ENCODE results near the gene FUT8.

The FUT8 gene

GRCh38 chr14:65392296-65392695 is 20.2 kb upstream of the FUT8 start:
- H3K4me1 ChIP-seq (ENCODE audit: insufficient read depth, low read length) = no peaks in the 10 kb centered on the region
- no peaks in the 10 kb centered on the region for H3K27me3 ChIP-seq (ENCODE audit: insufficient read depth, low read length)
- H3K4me3 ChIP-seq (ENCODE audit: low read length) = no peak overlapping the region
- H3K36me3 ChIP-seq (ENCODE audit: insufficient read depth, low read depth, low read length) = no peaks in the 10 kb centered on the region
- H3K27ac ChIP-seq (ENCODE audit: low read length) = no peak overlapping the region
- no peak overlapping the region for H3K9ac ChIP-seq (ENCODE audit: low read depth, low read length)
- peaks cover 20% of the 10 kb centered on the region for H3K9me3 ChIP-seq (ENCODE audit: insufficient read depth, low read depth, low read length)

DNA sequence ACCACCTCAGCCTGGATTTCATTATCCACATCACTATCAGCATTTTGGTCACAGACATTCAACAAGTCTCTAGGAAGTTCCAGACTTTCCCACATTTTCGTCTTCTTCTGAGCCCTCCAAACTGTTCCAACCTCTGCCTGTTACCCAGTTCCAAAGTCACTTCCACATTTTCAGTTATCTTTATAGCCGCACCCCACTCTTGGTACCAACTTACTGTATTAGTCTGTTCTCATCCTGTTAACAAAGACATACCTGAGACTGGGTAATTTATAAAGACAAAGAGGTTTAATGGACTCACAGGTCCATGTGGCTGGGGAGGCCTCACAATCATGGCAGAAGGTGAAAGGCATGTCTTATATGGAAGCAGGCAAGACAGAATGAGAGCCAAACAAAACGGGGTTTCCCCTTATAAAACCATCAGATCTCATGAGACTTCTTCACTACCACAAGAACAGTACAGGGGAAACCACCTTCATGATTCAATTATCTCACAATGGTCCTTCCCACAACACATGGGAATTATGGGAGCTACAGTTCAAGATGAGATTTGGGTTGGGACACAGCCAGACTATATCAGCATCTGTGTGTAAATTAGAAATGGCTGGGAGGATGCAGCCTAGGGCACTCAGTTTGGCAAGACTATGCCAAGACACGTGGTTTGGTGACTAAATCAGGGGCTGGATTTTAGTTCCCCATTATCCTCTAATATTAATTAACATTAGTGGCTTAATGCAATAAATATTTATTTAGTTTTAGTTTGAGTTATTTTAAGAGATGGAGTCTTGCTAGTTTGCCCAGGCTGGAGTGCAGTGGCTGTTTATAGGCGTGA is 16.2 kb upstream of the FUT8 start:
- H3K27ac ChIP-seq (ENCODE audit: low read length) = no peak overlapping the region
- H3K9ac ChIP-seq (ENCODE audit: low read depth, low read length) = no peak overlapping the region
- no peaks in the 10 kb centered on the region for H3K4me1 ChIP-seq (ENCODE audit: insufficient read depth, low read length)
- no peak overlapping the region for H3K4me3 ChIP-seq (ENCODE audit: low read length)
- H3K36me3 ChIP-seq (ENCODE audit: insufficient read depth, low read depth, low read length) = no peaks in the 10 kb centered on the region
- H3K27me3 ChIP-seq (ENCODE audit: insufficient read depth, low read length) = no peaks in the 10 kb centered on the region
- peaks cover 20% of the 10 kb centered on the region for H3K9me3 ChIP-seq (ENCODE audit: insufficient read depth, low read depth, low read length)

GRCh38 chr14:65403231-65403630 is 9.3 kb upstream of the FUT8 start:
- Histone ChIP-seq H3K9ac (ENCODE audit: low read depth, low read length) (no peak overlapping the region), H3K27ac (ENCODE audit: low read length) (no peak overlapping the region), H3K4me1 (ENCODE audit: insufficient read depth, low read length) (no peaks in the 10 kb centered on the region), H3K36me3 (ENCODE audit: insufficient read depth, low read depth, low read length) (no peaks in the 10 kb centered on the region), H3K27me3 (ENCODE audit: insufficient read depth, low read length) (no peaks in the 10 kb centered on the region), H3K9me3 (ENCODE audit: insufficient read depth, low read depth, low read length) (no peaks in the 10 kb centered on the region), H3K4me3 (ENCODE audit: low read length) (no peak overlapping the region)

DNA sequence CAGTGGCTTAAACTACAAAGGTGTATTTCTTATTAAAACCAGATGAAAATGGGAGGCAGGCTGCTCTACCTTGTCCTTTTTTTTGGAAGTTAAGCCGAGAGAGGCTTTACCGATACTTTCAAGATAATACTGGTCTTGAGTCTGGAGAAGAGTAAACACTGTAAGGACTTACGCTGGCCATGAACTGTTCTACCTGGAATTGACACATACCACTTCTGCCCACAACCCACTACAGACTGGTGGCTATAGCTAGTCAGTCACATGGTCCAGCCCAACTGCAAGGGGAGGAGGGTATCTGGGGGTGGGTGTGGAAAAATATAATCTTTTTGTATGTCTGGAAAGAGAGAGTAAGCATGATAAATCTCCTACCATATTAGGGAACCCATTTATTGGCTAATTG is 4.4 kb upstream of the FUT8 start:
- Histone ChIP-seq H3K9ac (ENCODE audit: low read depth, low read length) (no peak overlapping the region), H3K4me3 (ENCODE audit: low read length) (no peak overlapping the region), H3K9me3 (ENCODE audit: insufficient read depth, low read depth, low read length) (no peaks in the 10 kb centered on the region), H3K27ac (ENCODE audit: low read length) (no peak overlapping the region), H3K27me3 (ENCODE audit: insufficient read depth, low read length) (no peaks in the 10 kb centered on the region), H3K36me3 (ENCODE audit: insufficient read depth, low read depth, low read length) (no peaks in the 10 kb centered on the region), H3K4me1 (ENCODE audit: insufficient read depth, low read length) (peaks cover 3% of the 10 kb centered on the region; the same call in 1 of the 2 replicates)

- no peak overlapping the region for H3K27ac ChIP-seq (ENCODE audit: low read length)
- peak overlapping the region; percentile 72; the same call in 1 of the 2 replicates for H3K4me3 ChIP-seq (ENCODE audit: low read length)
- no peak overlapping the region for H3K9ac ChIP-seq (ENCODE audit: low read depth, low read length)
- peaks cover 9% of the 10 kb centered on the region; the same call in 1 of the 2 replicates for H3K4me1 ChIP-seq (ENCODE audit: insufficient read depth, low read length)
- no peaks in the 10 kb centered on the region for H3K36me3 ChIP-seq (ENCODE audit: insufficient read depth, low read depth, low read length)
- no peaks in the 10 kb centered on the region for H3K27me3 ChIP-seq (ENCODE audit: insufficient read depth, low read length)
- no peaks in the 10 kb centered on the region for H3K9me3 ChIP-seq (ENCODE audit: insufficient read depth, low read depth, low read length)
Observed at GRCh38 chr14:65410640-65411039, 1.9 kb upstream of the FUT8 start.

DNA sequence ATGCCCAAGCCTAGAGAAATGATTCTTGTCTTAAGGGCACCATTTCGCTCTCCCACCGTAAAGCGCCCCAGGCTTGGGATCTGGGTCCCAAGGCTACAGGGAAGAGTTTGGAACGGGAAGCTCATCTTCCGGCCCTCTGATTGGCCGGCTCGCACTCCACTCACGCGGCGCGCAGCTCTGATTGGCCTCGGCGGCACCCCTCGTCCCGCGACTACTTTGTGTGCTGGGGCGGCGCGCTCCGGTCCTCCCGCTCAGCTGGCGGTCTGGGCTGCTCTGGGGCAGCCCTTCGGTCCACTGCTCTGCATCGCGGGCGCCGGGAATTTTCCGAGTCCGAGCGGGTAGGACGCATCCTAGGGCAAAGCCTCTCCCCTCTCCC is 886 bp upstream of the FUT8 start:
- H3K27me3 ChIP-seq (ENCODE audit: insufficient read depth, low read length) = no peaks in the 10 kb centered on the region
- peak overlapping the region; percentile 89 for H3K9ac ChIP-seq (ENCODE audit: low read depth, low read length)
- H3K4me1 ChIP-seq (ENCODE audit: insufficient read depth, low read length) = peaks cover 9% of the 10 kb centered on the region; the same call in 1 of the 2 replicates
- H3K4me3 ChIP-seq (ENCODE audit: low read length) = peak overlapping the region; percentile 72
- no peaks in the 10 kb centered on the region for H3K36me3 ChIP-seq (ENCODE audit: insufficient read depth, low read depth, low read length)
- H3K27ac ChIP-seq (ENCODE audit: low read length) = peak overlapping the region; percentile 79
- H3K9me3 ChIP-seq (ENCODE audit: insufficient read depth, low read depth, low read length) = no peaks in the 10 kb centered on the region

DNA sequence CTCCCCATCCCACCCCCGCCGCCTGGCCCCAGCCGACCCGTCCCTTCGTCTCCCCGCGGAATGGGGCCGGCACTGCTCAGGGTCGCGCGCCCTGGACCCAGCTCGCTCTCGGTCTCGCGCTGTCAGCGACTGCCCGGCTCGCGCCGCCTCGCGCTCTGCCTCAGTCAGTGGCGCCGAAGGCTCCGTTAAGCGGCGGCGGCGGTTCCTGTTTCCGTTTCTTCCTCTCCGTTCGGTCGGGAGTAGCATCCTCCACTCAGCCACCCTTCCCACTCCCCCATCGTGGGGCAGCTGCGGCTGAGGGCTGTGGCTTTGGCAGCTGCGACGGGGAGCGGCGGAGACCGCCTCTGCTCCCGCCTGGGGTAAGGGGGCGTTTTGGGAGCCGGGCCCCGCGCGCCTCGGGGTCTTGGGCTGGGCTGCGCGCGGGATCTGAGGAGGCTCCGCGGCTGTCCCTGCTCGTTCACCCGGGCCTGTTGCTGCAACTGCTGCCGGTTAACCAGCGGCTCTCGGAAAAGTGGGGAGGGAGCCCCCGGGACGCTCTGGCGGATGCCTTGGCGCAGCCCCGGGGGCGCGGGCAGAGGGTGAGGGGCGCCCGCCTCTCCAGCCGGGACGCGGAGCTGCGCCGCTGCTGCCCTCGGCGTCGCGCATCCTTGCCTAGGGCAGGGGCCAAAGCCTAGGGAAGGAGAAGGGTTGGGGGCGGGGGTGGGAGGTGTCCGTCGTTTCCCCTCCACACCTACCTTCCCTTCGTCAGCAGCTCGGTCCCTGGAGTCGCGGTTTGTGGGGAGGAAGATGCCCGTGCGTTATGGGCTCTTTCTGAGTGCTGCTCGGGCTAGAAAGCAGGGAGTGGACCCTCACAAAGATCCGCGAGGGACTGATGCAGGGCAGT is 567 bp downstream of the FUT8 start:
- no peaks in the 10 kb centered on the region for H3K36me3 ChIP-seq (ENCODE audit: insufficient read depth, low read depth, low read length)
- no peaks in the 10 kb centered on the region for H3K9me3 ChIP-seq (ENCODE audit: insufficient read depth, low read depth, low read length)
- peak overlapping the region; percentile 72 for H3K4me3 ChIP-seq (ENCODE audit: low read length)
- no peak overlapping the region for H3K27ac ChIP-seq (ENCODE audit: low read length)
- H3K4me1 ChIP-seq (ENCODE audit: insufficient read depth, low read length) = peaks cover 9% of the 10 kb centered on the region; the same call in 1 of the 2 replicates
- peak overlapping the region; percentile 57; the same call in 1 of the 2 replicates for H3K9ac ChIP-seq (ENCODE audit: low read depth, low read length)
- no peaks in the 10 kb centered on the region for H3K27me3 ChIP-seq (ENCODE audit: insufficient read depth, low read length)

GRCh38 chr14:65413739-65414045 is 1.2 kb downstream of the FUT8 start:
- Histone ChIP-seq H3K27me3 (ENCODE audit: insufficient read depth, low read length) (no peaks in the 10 kb centered on the region), H3K9me3 (ENCODE audit: insufficient read depth, low read depth, low read length) (no peaks in the 10 kb centered on the region), H3K4me3 (ENCODE audit: low read length) (peak overlapping the region; percentile 72), H3K27ac (ENCODE audit: low read length) (no peak overlapping the region), H3K4me1 (ENCODE audit: insufficient read depth, low read length) (peaks cover 9% of the 10 kb centered on the region; the same call in 1 of the 2 replicates), H3K36me3 (ENCODE audit: insufficient read depth, low read depth, low read length) (no peaks in the 10 kb centered on the region), H3K9ac (ENCODE audit: low read depth, low read length) (peak overlapping the region; percentile 57; the same call in 1 of the 2 replicates)

DNA sequence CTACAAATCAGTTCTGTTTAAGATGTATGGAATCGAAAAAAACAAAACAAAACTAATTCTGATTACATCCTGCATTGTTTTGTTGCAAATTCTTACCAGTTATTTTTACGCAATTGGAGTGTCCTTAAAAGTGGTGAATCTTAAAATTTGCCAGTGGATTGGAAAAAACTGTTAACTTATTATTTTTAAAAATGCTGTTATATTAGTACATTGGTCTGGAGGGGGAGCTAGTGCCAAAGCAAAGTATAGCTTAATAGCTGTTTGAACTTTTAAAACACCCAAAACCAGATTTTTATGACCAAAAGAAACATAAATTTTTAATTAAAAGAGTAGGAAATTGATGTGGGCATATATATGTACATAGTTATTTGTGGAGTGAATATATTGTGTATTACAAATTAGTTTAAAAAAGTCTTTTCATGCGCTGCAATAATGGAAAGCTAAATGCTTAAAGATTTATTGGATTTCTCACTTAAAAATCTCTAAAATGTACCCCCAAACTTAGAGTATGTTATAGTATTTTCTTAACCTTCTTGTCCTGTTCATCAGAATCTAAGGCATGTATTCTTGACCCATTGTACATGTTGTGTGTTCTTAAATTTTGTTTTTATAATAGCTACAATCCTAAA is 2.5 kb downstream of the FUT8 start:
- no peaks in the 10 kb centered on the region for H3K36me3 ChIP-seq (ENCODE audit: insufficient read depth, low read depth, low read length)
- no peak overlapping the region for H3K27ac ChIP-seq (ENCODE audit: low read length)
- H3K27me3 ChIP-seq (ENCODE audit: insufficient read depth, low read length) = no peaks in the 10 kb centered on the region
- peaks cover 9% of the 10 kb centered on the region; the same call in 1 of the 2 replicates for H3K4me1 ChIP-seq (ENCODE audit: insufficient read depth, low read length)
- peak overlapping the region; percentile 72; the same call in 1 of the 2 replicates for H3K4me3 ChIP-seq (ENCODE audit: low read length)
- no peak overlapping the region for H3K9ac ChIP-seq (ENCODE audit: low read depth, low read length)
- no peaks in the 10 kb centered on the region for H3K9me3 ChIP-seq (ENCODE audit: insufficient read depth, low read depth, low read length)

- Histone ChIP-seq H3K36me3 (ENCODE audit: insufficient read depth, low read depth, low read length) (no peaks in the 10 kb centered on the region), H3K27me3 (ENCODE audit: insufficient read depth, low read length) (no peaks in the 10 kb centered on the region), H3K4me3 (ENCODE audit: low read length) (no peak overlapping the region), H3K9me3 (ENCODE audit: insufficient read depth, low read depth, low read length) (no peaks in the 10 kb centered on the region), H3K27ac (ENCODE audit: low read length) (no peak overlapping the region), H3K4me1 (ENCODE audit: insufficient read depth, low read length) (peaks cover 9% of the 10 kb centered on the region; the same call in 1 of the 2 replicates), H3K9ac (ENCODE audit: low read depth, low read length) (no peak overlapping the region)
Observed at GRCh38 chr14:65415613-65416012, 3.1 kb downstream of the FUT8 start.

DNA sequence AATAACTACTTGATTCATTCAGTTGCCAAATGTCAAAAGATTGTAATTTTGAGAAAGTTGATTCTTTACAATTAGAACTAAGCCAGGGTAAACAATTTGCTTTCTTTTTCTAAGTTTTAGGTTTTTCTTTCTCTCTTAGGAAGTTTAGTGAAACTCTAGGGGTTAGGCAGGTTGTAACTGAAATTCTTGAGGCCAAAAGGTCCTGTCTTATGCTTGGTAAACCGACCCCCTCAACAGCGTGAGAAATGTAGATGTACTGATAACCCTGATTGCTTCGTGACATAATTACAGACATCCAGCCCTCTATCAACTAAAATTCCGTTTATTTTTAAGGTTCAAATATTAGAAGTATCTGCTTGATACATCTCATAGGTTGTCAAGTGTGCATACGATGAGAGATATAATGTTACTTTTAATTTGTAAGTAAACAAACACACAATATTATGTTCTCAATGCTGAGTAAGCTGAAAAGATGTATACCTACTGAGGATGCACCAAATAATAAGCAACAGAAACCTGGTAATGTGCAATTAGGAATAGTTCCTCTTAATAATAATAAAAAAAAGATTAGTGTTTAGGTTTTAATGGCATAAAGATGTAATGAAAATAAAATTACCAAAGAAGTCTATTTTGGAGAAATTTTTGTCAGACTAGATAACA is 7.2 kb downstream of the FUT8 start:
- Histone ChIP-seq H3K4me3 (ENCODE audit: low read length) (no peak overlapping the region), H3K36me3 (ENCODE audit: insufficient read depth, low read depth, low read length) (no peaks in the 10 kb centered on the region), H3K9me3 (ENCODE audit: insufficient read depth, low read depth, low read length) (no peaks in the 10 kb centered on the region), H3K9ac (ENCODE audit: low read depth, low read length) (no peak overlapping the region), H3K4me1 (ENCODE audit: insufficient read depth, low read length) (no peaks in the 10 kb centered on the region; the same call in 1 of the 2 replicates), H3K27ac (ENCODE audit: low read length) (no peak overlapping the region), H3K27me3 (ENCODE audit: insufficient read depth, low read length) (no peaks in the 10 kb centered on the region)
